Stimulated activated naive B cell treated with anti-CD40 and anti-IgM and Interleukin-4, amounts not matched to agents 10 μg/mL and 1 μg/mL and 100 μg/mL, for 72 hours (primary cell): Measurements from ENCODE around the gene SNURF.
"Not testable (repeated sequence)": the region's sequence is repeated elsewhere in the genome, so short reads cannot be mapped to it uniquely, and the experiment has no call there.

Experiments
- ATAC-seq, 2 donors: fragments of 150-1000 bp; cut with Tn5 transposase; replicated peaks; 2 replicates each; pipeline ENCODE4 v1.10.0; 2021; ENCODE audit warnings: moderate library complexity in 1 of 2
- DNase-seq: peaks from one replicate; pipeline ENCODE4 v3.0.0; 2021
- H3K27ac Mint-ChIP-seq: one replicate; pipeline ENCODE4 v1.8.0; 2022; ENCODE audit warnings: mild to moderate bottlenecking, mixed read lengths
- H3K27me3 Mint-ChIP-seq, 2 donors: one replicate each; pipeline ENCODE4 v1.8.0; 2022; ENCODE audit warnings: mixed read lengths in 2 of 2
- H3K36me3 Mint-ChIP-seq, 2 donors: one replicate each; pipeline ENCODE4 v1.8.0; 2022; ENCODE audit warnings: mixed read lengths in 2 of 2, mild to moderate bottlenecking in 1 of 2
- H3K4me1 Mint-ChIP-seq, 2 donors: one replicate each; pipeline ENCODE4 v1.8.0; 2022; ENCODE audit warnings: mixed read lengths in 2 of 2, mild to moderate bottlenecking in 1 of 2
- H3K4me3 Mint-ChIP-seq, 2 donors: one replicate each; pipeline ENCODE4 v1.8.0; 2022; ENCODE audit warnings: mild to moderate bottlenecking in 2 of 2, mixed read lengths in 2 of 2, moderate library complexity in 1 of 2
- H3K9me3 Mint-ChIP-seq, 2 donors: one replicate each; pipeline ENCODE4 v1.8.0; 2022; ENCODE audit warnings: mixed read lengths in 2 of 2, mild to moderate bottlenecking in 1 of 2

Gene SNURF

GRCh38 chr15:24954783-24955530, at the start of gene SNURF, which contains the start of gene SNRPN:
Gene SNURF, plus strand, starts transcription at chr15:24954987. Its CDS starts 62 bp downstream, at chr15:24955049.
Gene SNRPN, plus strand, starts transcription at chr15:24954987. Its CDS starts 19,467 bp downstream, at chr15:24974454.
- peaks cover 2 to 5% of the 10 kb centered on the region in 2 donors for H3K9me3 Mint-ChIP-seq
- H3K27ac Mint-ChIP-seq, result peak within 1 kb of the TSS; percentile 98
- DNase-seq, result peak; percentile 46
- H3K27me3 Mint-ChIP-seq, result no peaks in the 10 kb centered on the region
- H3K36me3 Mint-ChIP-seq, result peaks cover 2 to 3% of the 10 kb centered on the region in 2 donors
- peak; percentile 67 to 74 for ATAC-seq
- H3K4me1 Mint-ChIP-seq, result peaks cover 0 to 6% of the 10 kb centered on the region in 2 donors
- peak within 1 kb of the TSS; percentile 97 to 99 for H3K4me3 Mint-ChIP-seq

- peak overlapping the region in 1 of 2 donors; percentile 8 for H3K4me3 Mint-ChIP-seq
- DNase-seq, result no peak
- H3K9me3 Mint-ChIP-seq, result peaks cover 16 to 20% of the 10 kb centered on the region in 2 donors
- H3K27ac Mint-ChIP-seq, result no peak overlapping the region
- ATAC-seq, result peak in 1 of 2 donors; percentile 23
- H3K4me1 Mint-ChIP-seq, result peaks cover 3 to 10% of the 10 kb centered on the region in 2 donors
- H3K36me3 Mint-ChIP-seq, result peaks cover 0 to 2% of the 10 kb centered on the region in 2 donors
- no peaks in the 10 kb centered on the region for H3K27me3 Mint-ChIP-seq
Measured at GRCh38 chr15:24916305-24917009, 38.3 kb upstream of the SNURF start.

GRCh38 chr15:24917431-24917830, 37.4 kb upstream of the SNURF start:
- DNase-seq (no peak), ATAC-seq (no peak)
- no peaks in the 10 kb centered on the region for H3K27me3 Mint-ChIP-seq
- peaks cover 3 to 10% of the 10 kb centered on the region in 2 donors for H3K4me1 Mint-ChIP-seq
- H3K9me3 Mint-ChIP-seq, result peaks cover 16 to 20% of the 10 kb centered on the region in 2 donors
- no peak overlapping the region for H3K4me3 Mint-ChIP-seq
- H3K36me3 Mint-ChIP-seq, result peaks cover 0 to 2% of the 10 kb centered on the region in 2 donors
- H3K27ac Mint-ChIP-seq, result no peak overlapping the region

- H3K4me1 Mint-ChIP-seq, result peaks cover 3 to 10% of the 10 kb centered on the region in 2 donors
- peaks cover 0 to 2% of the 10 kb centered on the region in 2 donors for H3K36me3 Mint-ChIP-seq
- no peak overlapping the region for H3K27ac Mint-ChIP-seq
- peaks cover 14 to 20% of the 10 kb centered on the region in 2 donors for H3K9me3 Mint-ChIP-seq
- ATAC-seq (no peak), DNase-seq (no peak)
- no peaks in the 10 kb centered on the region for H3K27me3 Mint-ChIP-seq
- H3K4me3 Mint-ChIP-seq, result no peak overlapping the region
Measured at GRCh38 chr15:24919446-24919845, 35.3 kb upstream of the SNURF start.

GRCh38 chr15:24922781-24923180, 32.0 kb upstream of the SNURF start:
- H3K36me3 Mint-ChIP-seq, H3K27me3 Mint-ChIP-seq, H3K9me3 Mint-ChIP-seq, ATAC-seq, H3K27ac Mint-ChIP-seq, DNase-seq, H3K4me3 Mint-ChIP-seq, H3K4me1 Mint-ChIP-seq: not testable (repeated sequence)

GRCh38 chr15:24924153-24924552, 30.6 kb upstream of the SNURF start:
- peaks cover 9 to 11% of the 10 kb centered on the region in 2 donors for H3K9me3 Mint-ChIP-seq
- H3K36me3 Mint-ChIP-seq, result no peaks in the 10 kb centered on the region
- no peak overlapping the region for H3K4me3 Mint-ChIP-seq
- no peak for DNase-seq
- ATAC-seq, result no peak
- no peak overlapping the region for H3K27ac Mint-ChIP-seq
- no peaks in the 10 kb centered on the region for H3K27me3 Mint-ChIP-seq
- H3K4me1 Mint-ChIP-seq, result no peaks in the 10 kb centered on the region

- H3K9me3 Mint-ChIP-seq, result peaks cover 8 to 11% of the 10 kb centered on the region in 2 donors
- DNase-seq, result no peak
Measured at GRCh38 chr15:24924621-24925020, 30.2 kb upstream of the SNURF start.

GRCh38 chr15:24931874-24932732, 22.7 kb upstream of the SNURF start:
- not testable (repeated sequence) for DNase-seq, H3K4me3 Mint-ChIP-seq, H3K4me1 Mint-ChIP-seq, ATAC-seq, H3K36me3 Mint-ChIP-seq, H3K27ac Mint-ChIP-seq, H3K27me3 Mint-ChIP-seq
- peaks cover 9 to 18% of the 10 kb centered on the region in 2 donors for H3K9me3 Mint-ChIP-seq

More at GRCh38 chr15:24924621-24925020, 30.2 kb upstream of the SNURF start:
- no peak overlapping the region for H3K27ac Mint-ChIP-seq
- H3K4me1 Mint-ChIP-seq, result no peaks in the 10 kb centered on the region
- H3K4me3 Mint-ChIP-seq, result no peak overlapping the region
- no peaks in the 10 kb centered on the region for H3K27me3 Mint-ChIP-seq
- ATAC-seq, result no peak
- H3K36me3 Mint-ChIP-seq, result no peaks in the 10 kb centered on the region

GRCh38 chr15:24933716-24934115, 21.1 kb upstream of the SNURF start:
- ATAC-seq, result no peak
- DNase-seq, result no peak
- no peak overlapping the region for H3K27ac Mint-ChIP-seq
- H3K4me1 Mint-ChIP-seq, result no peaks in the 10 kb centered on the region
- H3K36me3 Mint-ChIP-seq, result no peaks in the 10 kb centered on the region
- no peak overlapping the region for H3K4me3 Mint-ChIP-seq
- H3K9me3 Mint-ChIP-seq, result peaks cover 5 to 12% of the 10 kb centered on the region in 2 donors
- no peaks in the 10 kb centered on the region for H3K27me3 Mint-ChIP-seq

- not testable (repeated sequence) for H3K4me1 Mint-ChIP-seq, H3K27ac Mint-ChIP-seq, H3K36me3 Mint-ChIP-seq, H3K27me3 Mint-ChIP-seq, ATAC-seq, H3K4me3 Mint-ChIP-seq, DNase-seq
- H3K9me3 Mint-ChIP-seq, result peaks cover 5 to 10% of the 10 kb centered on the region in 2 donors
Measured at GRCh38 chr15:24938224-24938623, 16.6 kb upstream of the SNURF start.

GRCh38 chr15:24940236-24940635, 14.6 kb upstream of the SNURF start:
- ATAC-seq, result no peak
- Mint-ChIP-seq H3K27ac (no peak overlapping the region), H3K4me3 (no peak overlapping the region), H3K27me3 (no peaks in the 10 kb centered on the region), H3K9me3 (peaks cover 0 to 6% of the 10 kb centered on the region in 2 donors), H3K4me1 (no peaks in the 10 kb centered on the region), H3K36me3 (no peaks in the 10 kb centered on the region)
- no peak for DNase-seq

GRCh38 chr15:24943361-24943760, 11.4 kb upstream of the SNURF start:
- Mint-ChIP-seq H3K36me3 (no peaks in the 10 kb centered on the region), H3K27ac (no peak overlapping the region), H3K4me1 (no peaks in the 10 kb centered on the region), H3K27me3 (no peaks in the 10 kb centered on the region), H3K9me3 (peaks cover 0 to 1% of the 10 kb centered on the region in 2 donors), H3K4me3 (no peak overlapping the region)
- ATAC-seq, result no peak
- no peak for DNase-seq

GRCh38 chr15:24944954-24945353, 9.8 kb upstream of the SNURF start:
- no peak overlapping the region for H3K27ac Mint-ChIP-seq
- no peaks in the 10 kb centered on the region for H3K4me1 Mint-ChIP-seq
- no peak for ATAC-seq
- no peak overlapping the region for H3K4me3 Mint-ChIP-seq
- H3K36me3 Mint-ChIP-seq, result no peaks in the 10 kb centered on the region
- H3K27me3 Mint-ChIP-seq, result no peaks in the 10 kb centered on the region
- no peaks in the 10 kb centered on the region for H3K9me3 Mint-ChIP-seq
- no peak for DNase-seq

- no peaks in the 10 kb centered on the region for H3K36me3 Mint-ChIP-seq
- no peak for DNase-seq
- H3K27ac Mint-ChIP-seq, result no peak overlapping the region
- no peaks in the 10 kb centered on the region for H3K27me3 Mint-ChIP-seq
- no peak overlapping the region for H3K4me3 Mint-ChIP-seq
- H3K9me3 Mint-ChIP-seq, result no peaks in the 10 kb centered on the region
- ATAC-seq, result no peak
- H3K4me1 Mint-ChIP-seq, result no peaks in the 10 kb centered on the region
Measured at GRCh38 chr15:24945711-24946110, 9.1 kb upstream of the SNURF start.
